Endothelial cell of umbilical vein (primary cell): Measurements from ENCODE around the gene OR10J4. TPM values are rescaled to one million over a fixed set of nuclear protein-coding genes. Genes with fewer than 3 reads are reported as not detected.

Experiments used
- Bru-seq: library from RNA; stranded (reverse); fragments of 400-500 nt; gene quantifications from one replicate; lab custom pipeline; 2021; lab: Mats Ljungman, UMichigan
- BruChase-seq, 2 experiments: library from RNA; stranded (reverse); fragments of 400-500 nt; gene quantifications; one replicate each; lab custom pipeline; 2021; lab: Mats Ljungman, UMichigan
- BruUV-seq: library from RNA; stranded (reverse); fragments of 400-500 nt; replicated peaks from 2 replicates; lab custom pipeline; 2021; lab: Mats Ljungman, UMichigan
- CTCF ChIA-PET: fragments of 300-600, 350-600 bp; sonication (Branson Sonifier 250); formaldehyde crosslinking; loops from one replicate; lab custom pipeline; 2021; ENCODE audit warnings: antibody characterized with exemption, inconsistent platforms; lab: Charles Lee
- POLR2A ChIA-PET: fragments of 300-600, 350-600 bp; sonication (Branson Sonifier 250); formaldehyde crosslinking; loops from one replicate; lab custom pipeline; 2021; ENCODE audit warnings: antibody characterized with exemption, inconsistent platforms; lab: Charles Lee
- DNase-seq: peaks from one replicate; pipeline ENCODE4 v3.0.0-alpha.2; 2011; ENCODE audit warnings: low read depth, low spot score
- FAIRE-seq: peaks from 2 replicates; lab custom pipeline; 2011; peaks lifted over from hg19 to GRCh38; lab: Jason Lieb, UNC
- H2AFZ ChIP-seq: 2 replicates; pipeline ENCODE4 v1.6.0; 2012; ENCODE audit warnings: low read depth, low read length, control low read depth, inconsistent platforms
- H3K27ac ChIP-seq: 2 replicates; pipeline ENCODE4 v1.5.1; 2011; ENCODE audit warnings: low read depth, mild to moderate bottlenecking, control low read depth, low read length, moderate library complexity; ENCODE audit not compliant: insufficient read depth
- H3K27me3 ChIP-seq, 2 experiments: 2 replicates each; pipeline versions ENCODE4 v1.6.0 to v1.6.1; 2011; ENCODE audit warnings: low read length in 2 of 2, mixed read lengths in 1 of 2; ENCODE audit not compliant: control insufficient read depth in 2 of 2, insufficient read depth in 2 of 2
- H3K36me3 ChIP-seq, 2 experiments: 2 replicates in 1 of 2; 3 replicates in 1 of 2; pipeline ENCODE4 v1.5.1; 2011; ENCODE audit warnings: low read length in 2 of 2, mild to moderate bottlenecking in 1 of 2, moderate library complexity in 1 of 2; ENCODE audit not compliant: control insufficient read depth in 2 of 2, insufficient read depth in 2 of 2; ENCODE audit errors: extremely low read depth in 1 of 2
- H3K4me1 ChIP-seq: 3 replicates; pipeline ENCODE4 v1.5.1; 2011; ENCODE audit warnings: mild to moderate bottlenecking, low read length; ENCODE audit not compliant: control insufficient read depth, insufficient read depth; ENCODE audit errors: extremely low read depth
- H3K4me2 ChIP-seq: 2 replicates; pipeline ENCODE4 v1.6.1; 2011; ENCODE audit warnings: low read length, control low read depth, mixed read lengths; ENCODE audit not compliant: insufficient read depth
- H3K4me3 ChIP-seq, 3 experiments: fragments of 200-600 bp in 1 of 3; sonication (generic), shearing (Covaris generic) in 1 of 3; replicated peaks in 1 of 3; 2 replicates each; pipeline ENCODE4 v1.5.1; 2011 to 2016; ENCODE audit warnings: control low read depth in 3 of 3, low read length in 3 of 3, mild to moderate bottlenecking in 2 of 3, inconsistent platforms in 1 of 3, low read depth in 1 of 3, moderate library complexity in 1 of 3; ENCODE audit not compliant: insufficient read depth in 1 of 3
- H3K79me2 ChIP-seq: 2 replicates; pipeline ENCODE4 v1.6.0; 2012; ENCODE audit warnings: low read length, inconsistent platforms; ENCODE audit not compliant: control insufficient read depth, insufficient read depth
- H3K9ac ChIP-seq: replicated peaks from 2 replicates; pipeline ENCODE3; 2011; ENCODE audit warnings: low read length, control low read depth; ENCODE audit not compliant: insufficient read depth; ENCODE audit errors: extremely low read depth
- H3K9me1 ChIP-seq: replicated peaks from 3 replicates; pipeline ENCODE4 v1.6.0; 2011; ENCODE audit warnings: mild to moderate bottlenecking, low read length; ENCODE audit not compliant: control insufficient read depth, insufficient read depth; ENCODE audit errors: extremely low read depth
- H3K9me3 ChIP-seq: replicated peaks from 2 replicates; pipeline ENCODE4 v1.5.1; 2012; ENCODE audit warnings: low read length, inconsistent platforms; ENCODE audit not compliant: control insufficient read depth, insufficient read depth
- H4K20me1 ChIP-seq: replicated peaks from 2 replicates; pipeline ENCODE3; 2011; ENCODE audit warnings: mild to moderate bottlenecking, low read length; ENCODE audit not compliant: control insufficient read depth, insufficient read depth; ENCODE audit errors: extremely low read depth
- CTCF ChIP-seq, 2 donors: IDR thresholded peaks; 1 replicate in 1 of 2; 2 replicates in 1 of 2; pipeline ENCODE4 v1.5.1; 2011; ENCODE audit warnings: low read length in 2 of 2, mild to moderate bottlenecking in 2 of 2, moderate library complexity in 2 of 2, control low read depth in 1 of 2, inconsistent platforms in 1 of 2, low read depth in 1 of 2; ENCODE audit not compliant: insufficient read depth in 1 of 2; ENCODE audit errors: extremely low read depth in 1 of 2
- EZH2 ChIP-seq: IDR thresholded peaks from 2 replicates; pipeline ENCODE4 v1.6.1; 2012; ENCODE audit warnings: borderline replicate concordance, low read depth, mild to moderate bottlenecking, moderate library complexity, low read length, inconsistent platforms; ENCODE audit not compliant: severe bottlenecking
- FOS ChIP-seq: IDR thresholded peaks from 2 replicates; pipeline ENCODE4 v1.6.1; 2011; ENCODE audit warnings: mild to moderate bottlenecking, low read length, moderate library complexity, borderline replicate concordance; ENCODE audit not compliant: insufficient read depth
- GATA2 ChIP-seq: IDR thresholded peaks from 2 replicates; pipeline ENCODE4 v1.7.0; 2011; ENCODE audit warnings: low read depth, mild to moderate bottlenecking, moderate library complexity, mixed read lengths, low read length; ENCODE audit not compliant: insufficient read length, insufficient read depth
- JUN ChIP-seq: IDR thresholded peaks from 2 replicates; pipeline ENCODE4 v1.6.1; 2011; ENCODE audit warnings: borderline replicate concordance, low read depth; ENCODE audit not compliant: insufficient read length, insufficient read depth
- MAX ChIP-seq: IDR thresholded peaks from 2 replicates; pipeline ENCODE4 v1.6.1; 2011; ENCODE audit not compliant: insufficient read depth, insufficient read length
- MYC ChIP-seq: IDR thresholded peaks from one replicate; pipeline ENCODE4 v1.6.1; 2011; ENCODE audit warnings: mild to moderate bottlenecking, low read depth, low read length
- POLR2A ChIP-seq: IDR thresholded peaks from 2 replicates; pipeline ENCODE4 v1.6.1; 2012; ENCODE audit warnings: low read depth, mild to moderate bottlenecking, control low read depth, low read length
- POLR2AphosphoS5 ChIP-seq: IDR thresholded peaks from 2 replicates; pipeline ENCODE4 v1.6.1; 2012; ENCODE audit warnings: low read depth, mild to moderate bottlenecking, control low read depth, low read length, moderate library complexity; ENCODE audit not compliant: insufficient read depth
- dilution Hi-C: fragments of 300-500 bp; cut with MboI; formaldehyde crosslinking; loops from one replicate; pipeline ENCODE4 v1.15.0; 2019; ENCODE audit warnings: low sequenced_read_pairs; ENCODE audit not compliant: extremely low pct_ligation_motif_present
- intact Hi-C: fragments of 100-400 bp; cut with micrococcal nuclease; formaldehyde crosslinking; loops from one replicate; pipeline ENCODE4 v1.10.0; 2022
- long read RNA-seq: library from polyadenylated mRNA; stranded (forward); transcript quantifications from one replicate; pipeline ENCODE4 v2.0.0, GENCODE V29; 2021
- polyA minus RNA-seq, 3 experiments: library from RNA; depleted of rRNA, polyadenylated mRNA; stranded (reverse); fragments of >200 nt; gene quantifications; 1 replicate in 1 of 3; 2 replicates in 2 of 3; pipeline ENCODE4 v1.2.3, GENCODE V29; 2011
- polyA plus RNA-seq, 4 experiments: library from polyadenylated mRNA; depleted of rRNA in 3 of 4; stranded (reverse) in 3 of 4; unstranded in 1 of 4; fragments of >200 nt; gene quantifications; 2 replicates each; pipeline versions ENCODE4 v1.2.1 to v1.2.3, GENCODE V29; 2011 to 2012; ENCODE audit warnings: missing spikeins in 1 of 4
- total RNA-seq: library from RNA; stranded (reverse); gene quantifications from 2 replicates; pipeline ENCODE4 v1.2.3, GENCODE V29; 2021

The OR10J4 gene
- total RNA-seq (not detected in 2 replicates), polyA plus RNA-seq (not detected in 2 replicates), polyA minus RNA-seq (0.41 TPM in 1 of 2 replicates, not detected in the other), Bru-seq, nascent RNA (not detected), BruChase-seq, experiment 1, labeled RNA remaining after a 6-hour chase (not detected), BruChase-seq, experiment 2, labeled RNA remaining after a 2-hour chase (not detected)
- not detected in 2 replicates for polyA plus RNA-seq (2011; cell fraction: cytosol; rRNA removed)
- not detected in 2 replicates for polyA plus RNA-seq (2011; cell fraction: nucleus; rRNA removed)
- not detected in 2 replicates for polyA plus RNA-seq (2012)
- not detected for polyA minus RNA-seq (2011; cell fraction: cytosol; rRNA and poly(A)+ RNA removed)
- polyA minus RNA-seq (2011; cell fraction: nucleus; rRNA and poly(A)+ RNA removed) = not detected in 2 replicates
- long read RNA-seq = 0 reads

- Histone ChIP-seq H3K4me2 (no peak within 1 kb of the TSS), H3K4me3 (no peak within 1 kb of the TSS), H4K20me1 (no peaks in the 10 kb centered on the region), H3K79me2 (no peaks in the 10 kb centered on the region), H3K9me3 (no peaks in the 10 kb centered on the region), H3K9me1 (no peaks in the 10 kb centered on the region), H3K27me3 (no peaks in the 10 kb centered on the region), H3K9ac (no peak within 1 kb of the TSS), H3K27ac (no peak within 1 kb of the TSS), H2AFZ (no peak within 1 kb of the TSS), H3K36me3 (no peaks in the 10 kb centered on the region), H3K4me1 (no peaks in the 10 kb centered on the region)
- intact Hi-C loops = no loop called here
- no TSS peak for BruUV-seq
- TF ChIP-seq EZH2 (no peak), POLR2AphosphoS5 (no peak), GATA2 (no peak)
- ChIA-PET POLR2A (no interaction called here), CTCF (no interaction called here)
- no peak for DNase-seq
- dilution Hi-C loops = no loop called here
- FAIRE-seq = no peak
These were observed at the start of gene OR10J4 for GRCh38 chr1:159431904-159432303. Gene OR10J4, plus strand, starts transcription at chr1:159432204.

- intact Hi-C loops (loop anchor here (5.0 kb wide), 1 partner anchor 190 kb away; no protein-coding TSS in a partner anchor), dilution Hi-C loops (no loop called here)
- no peaks in the 10 kb centered on the region for H3K79me2 ChIP-seq
- H3K4me2 ChIP-seq = no peak overlapping the region
- no peaks in the 10 kb centered on the region for H3K27me3 ChIP-seq
- DNase-seq = no peak
- CTCF ChIA-PET = no interaction called here
- H2AFZ ChIP-seq = no peak overlapping the region
- POLR2A ChIA-PET = no interaction called here
- H3K9me1 ChIP-seq = no peaks in the 10 kb centered on the region
- H3K36me3 ChIP-seq = no peaks in the 10 kb centered on the region
- TF ChIP-seq MYC (no peak), EZH2 (no peak), JUN (no peak), FOS (no peak), POLR2AphosphoS5 (no peak), MAX (no peak), CTCF (IDR thresholded peaks at IDR 0.05; ENCODE audit: extremely low read depth in 1 of 2, insufficient read depth in 1 of 2, low read depth in 1 of 2, low read length in 2 of 2) (no peak), POLR2A (no peak)
- no peaks in the 10 kb centered on the region for H3K9me3 ChIP-seq
- no peaks in the 10 kb centered on the region for H4K20me1 ChIP-seq
- no peak overlapping the region for H3K27ac ChIP-seq
- H3K9ac ChIP-seq = no peak overlapping the region
- no peak for FAIRE-seq
- H3K4me3 ChIP-seq = no peak overlapping the region
- BruUV-seq = no TSS peak
- H3K4me1 ChIP-seq = peaks cover 10% of the 10 kb centered on the region
These were observed 25.2 kb upstream of the OR10J4 start for GRCh38 chr1:159406821-159407220.
